ENCODE measurements around the gene PRKCA. TPM values are rescaled to one million over a fixed set of nuclear protein-coding genes. Genes with fewer than 3 reads are reported as not detected.
"Not testable (repeated sequence)": the region's sequence is repeated elsewhere in the genome, so short reads cannot be mapped to it uniquely, and the experiment has no call there.

Gene PRKCA
- total RNA-seq, 1 donor from 2014 or later = 5.4 TPM

- no peak for DNase-seq
Observed at GRCh38 chr17:66392783-66393437, 90.5 kb downstream of the PRKCA start.

DNA sequence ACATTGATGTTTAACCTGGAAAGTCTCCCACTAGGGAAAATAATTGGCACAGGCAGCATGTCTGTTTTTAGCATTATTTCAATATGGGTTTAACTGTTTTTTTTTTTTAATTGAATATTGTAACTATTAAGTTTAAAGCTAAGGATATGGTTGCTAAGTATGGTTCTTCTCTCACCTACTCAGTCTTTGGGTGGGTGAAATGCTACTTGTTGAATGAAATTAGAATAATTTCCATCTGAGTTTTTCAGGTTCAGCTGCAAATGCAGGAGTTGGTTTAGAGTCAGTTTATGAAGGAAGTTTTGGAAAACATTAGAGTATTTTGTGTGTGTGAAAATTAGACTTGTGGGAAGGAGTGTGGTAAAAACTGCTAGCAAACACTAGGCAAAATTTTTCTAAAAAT lies 93.5 kb downstream of the PRKCA start:
- no peak for DNase-seq

GRCh38 chr17:66397486-66397885 lies 95.1 kb downstream of the PRKCA start:
- DNase-seq = no peak

DNA sequence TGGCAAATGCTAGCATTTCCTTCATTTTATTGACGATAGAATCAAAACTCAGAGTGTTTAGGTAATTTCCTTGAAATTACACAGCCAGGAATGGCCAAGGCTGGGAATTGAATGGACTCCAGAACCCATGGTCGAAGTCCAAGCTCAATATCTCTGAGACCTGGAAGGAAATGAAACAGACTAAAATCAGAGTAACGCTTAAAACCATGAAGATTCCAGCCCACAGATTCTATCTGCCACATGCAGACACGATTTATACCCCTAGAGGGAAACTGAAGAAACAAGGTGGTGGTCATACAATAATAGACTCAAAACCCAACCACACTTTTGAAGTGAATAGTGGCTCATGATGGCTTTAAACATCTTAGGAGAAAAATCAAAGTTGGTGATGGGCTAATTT lies 95.6 kb downstream of the PRKCA start:
- no peak for DNase-seq

GRCh38 chr17:66398617-66399016 lies 96.2 kb downstream of the PRKCA start:
- no peak for DNase-seq

GRCh38 chr17:66399441-66399840 lies 97.0 kb downstream of the PRKCA start:
- DNase-seq = no peak

DNA sequence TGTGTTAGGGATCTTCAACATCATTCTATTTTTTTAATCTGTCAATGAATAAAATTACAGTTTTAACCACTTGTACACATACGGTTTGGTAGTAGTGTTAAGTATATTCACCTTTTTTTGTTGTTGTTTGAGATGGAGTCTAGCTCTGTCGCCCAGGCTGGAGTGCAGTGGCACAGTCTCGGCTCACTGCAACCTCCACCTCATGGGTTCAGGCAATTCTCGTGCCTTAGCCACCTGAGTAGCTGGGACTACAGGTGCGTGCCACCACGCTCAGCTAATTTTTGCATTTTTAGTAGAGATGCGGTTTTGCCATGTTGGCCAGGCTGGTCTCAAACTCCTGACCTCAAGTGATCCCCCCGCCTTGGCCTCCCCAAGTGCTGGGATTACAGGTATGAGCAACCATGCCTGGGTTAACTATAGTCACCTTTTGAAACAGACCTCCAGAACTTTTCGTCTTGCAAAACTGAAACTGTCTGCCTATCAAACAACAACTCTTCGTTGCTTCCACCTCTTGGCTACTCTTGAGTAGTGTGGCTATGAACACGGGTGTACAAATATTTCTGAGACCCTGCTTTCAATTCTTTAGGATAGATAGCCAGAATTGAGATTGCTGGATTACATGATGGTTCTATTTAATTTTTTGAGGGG lies 97.8 kb downstream of the PRKCA start:
- DNase-seq = not testable (repeated sequence)

DNA sequence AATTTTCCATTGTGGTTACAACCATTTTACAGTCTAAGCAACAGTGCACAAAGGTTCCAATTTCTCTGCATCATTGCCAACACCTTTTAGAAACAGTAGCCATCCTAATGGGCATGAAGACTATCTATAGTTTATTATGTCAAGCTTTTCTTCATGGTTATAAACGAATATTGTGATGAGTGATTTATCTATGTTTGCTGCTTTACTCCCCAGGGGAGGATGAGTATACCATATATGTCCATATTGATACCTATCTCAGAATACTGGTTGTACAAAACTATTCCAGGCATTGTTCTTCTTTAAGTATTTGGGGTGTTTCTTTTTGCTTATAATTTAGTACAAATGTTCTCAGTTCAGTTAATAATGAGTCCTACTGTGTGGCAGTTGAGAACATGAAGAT lies 98.3 kb downstream of the PRKCA start:
- DNase-seq = no peak

- DNase-seq = no peak
Observed at GRCh38 chr17:66401364-66401763, 99.0 kb downstream of the PRKCA start.

GRCh38 chr17:66403846-66404556 lies 101.6 kb downstream of the PRKCA start:
- DNase-seq = peak; percentile 10

DNA sequence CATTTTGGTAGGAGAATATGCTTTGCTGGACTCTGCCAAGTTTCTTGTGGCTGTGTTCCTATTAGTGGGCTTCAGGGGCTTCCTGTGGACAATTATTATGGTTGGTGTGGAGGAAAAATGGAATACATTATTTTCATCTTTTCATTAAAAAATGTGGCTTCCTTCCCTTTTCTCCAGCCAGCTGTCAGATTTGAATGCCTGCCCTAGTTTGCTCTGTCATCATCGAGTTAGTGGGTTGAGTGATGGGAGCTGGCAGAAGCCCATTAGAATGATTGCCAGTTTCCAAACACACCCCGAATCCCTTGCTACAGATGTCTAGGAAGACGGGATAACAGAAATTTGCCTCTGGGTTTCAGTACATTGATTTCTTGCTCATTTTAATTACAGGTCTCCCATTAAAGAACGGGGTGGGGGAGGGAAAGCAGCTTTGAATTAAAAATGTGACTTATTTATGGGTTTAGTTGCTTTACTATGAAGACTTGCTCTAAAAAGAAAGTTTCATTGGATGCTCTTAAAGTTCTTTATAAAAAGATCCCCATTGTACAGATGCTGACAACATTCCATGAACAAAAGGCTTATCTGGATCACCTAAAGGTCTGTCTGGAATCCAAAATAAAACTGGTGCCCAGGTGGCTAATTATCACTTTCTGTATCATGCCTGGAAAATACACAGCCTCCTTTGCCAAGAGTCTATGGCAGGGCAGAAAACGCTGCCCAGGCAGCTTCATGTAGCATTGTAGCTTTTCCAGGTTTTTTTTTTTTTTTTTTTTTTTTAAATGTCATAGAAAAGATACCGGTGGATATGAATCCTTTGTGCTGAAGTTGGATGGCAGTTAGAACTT lies 103.6 kb downstream of the PRKCA start:
- DNase-seq = peak; percentile 50

- no peak for DNase-seq
Observed at GRCh38 chr17:66406701-66407644, 104.6 kb downstream of the PRKCA start.

DNA sequence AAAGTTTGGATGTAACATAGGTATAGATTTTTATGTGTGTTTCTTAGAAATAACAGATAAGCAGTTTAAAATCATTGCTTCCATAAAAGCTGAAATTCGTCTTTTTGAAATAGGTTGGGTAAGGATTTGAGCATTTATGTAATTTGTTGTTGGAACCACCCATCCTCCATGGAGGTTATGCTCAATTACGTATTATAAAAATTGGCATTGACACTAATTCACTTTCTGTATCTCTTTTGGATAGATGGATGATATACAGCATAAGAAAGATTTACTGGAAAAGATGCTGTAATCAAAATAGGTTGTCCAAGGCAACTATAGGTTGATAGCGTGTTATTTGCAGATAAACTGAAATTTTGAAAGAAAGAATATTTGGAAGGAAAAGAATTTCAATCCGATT lies 105.5 kb downstream of the PRKCA start:
- no peak for DNase-seq

DNA sequence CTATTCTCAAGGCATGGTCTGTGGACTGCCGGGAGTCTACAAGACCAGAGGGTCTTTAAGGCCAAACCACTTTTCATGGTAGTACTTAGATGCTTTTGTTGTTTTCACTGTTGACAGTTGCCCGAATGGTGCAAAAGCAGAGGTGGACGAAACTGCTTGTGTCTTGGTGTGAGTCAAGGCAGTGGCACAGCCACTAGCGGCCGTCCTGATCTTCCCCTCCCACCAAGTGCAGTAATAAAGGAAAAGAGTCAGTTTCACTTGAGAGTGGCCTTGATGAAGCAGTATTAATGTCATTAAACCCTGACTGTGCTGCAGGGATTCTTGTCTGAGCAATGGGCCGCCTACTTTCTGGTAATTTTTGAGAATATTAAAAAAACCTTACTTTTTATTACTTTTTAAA lies 109.1 kb downstream of the PRKCA start:
- no peak for DNase-seq

GRCh38 chr17:66412857-66413558 lies 110.6 kb downstream of the PRKCA start:
- no peak for DNase-seq

DNA sequence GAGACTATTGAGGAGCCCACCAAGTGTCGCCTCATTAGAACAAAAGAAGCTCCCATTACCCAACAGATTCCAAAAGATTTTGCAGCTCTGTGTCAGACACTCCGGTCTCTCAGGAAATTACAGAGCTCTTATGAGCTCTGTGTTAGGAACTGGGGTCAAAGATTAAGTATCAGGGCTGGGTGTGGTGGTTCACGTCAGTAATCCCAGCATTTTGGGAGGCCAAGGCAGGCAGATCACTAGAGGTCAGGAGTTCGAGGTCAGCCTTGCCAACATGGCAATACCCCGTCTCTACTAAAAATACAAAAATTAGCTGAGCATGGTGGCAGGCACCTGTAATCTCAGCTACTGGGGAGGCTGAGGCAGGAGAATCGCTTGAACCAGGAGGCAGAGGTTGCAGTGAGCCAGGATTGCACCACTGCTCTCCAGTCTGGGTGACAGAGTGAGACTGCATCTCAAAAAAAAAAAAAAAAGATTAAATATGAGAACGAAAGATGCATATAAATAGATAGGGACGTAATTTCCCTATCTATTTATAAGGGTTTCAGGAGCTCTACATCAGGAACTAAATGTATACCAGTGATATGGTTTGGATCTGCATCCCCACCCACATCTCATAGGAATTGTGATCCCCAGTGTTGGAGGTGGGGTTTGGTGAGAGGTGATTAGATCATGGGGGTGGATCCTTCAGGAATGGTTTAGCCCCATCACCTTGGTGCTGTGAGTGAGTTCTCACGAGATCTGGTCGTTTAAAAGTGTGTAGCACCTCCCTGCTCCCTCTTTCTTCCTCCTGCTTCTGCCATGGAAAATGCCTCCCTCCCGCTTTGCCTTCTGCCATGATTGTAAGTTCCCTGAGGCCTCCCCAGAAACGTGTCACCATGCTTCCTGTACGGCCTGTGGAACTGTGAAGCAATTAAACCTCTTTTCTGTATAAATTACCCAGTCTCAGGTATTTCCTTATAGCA lies 111.4 kb downstream of the PRKCA start:
- DNase-seq = no peak

- no peak for DNase-seq
Observed at GRCh38 chr17:66414561-66415175, 112.3 kb downstream of the PRKCA start.

- DNase-seq = no peak
Observed at GRCh38 chr17:66415366-66416206, 113.2 kb downstream of the PRKCA start.
